Raji (cell line): Measurements from ENCODE around the gene TBC1D4.

Experiments
- POLR2A ChIP-seq: IDR thresholded peaks from 2 replicates; pipeline ENCODE4 v1.6.1; 2011; ENCODE audit warnings: low read depth, low read length, control low read depth; ENCODE audit not compliant: insufficient read depth

TBC1D4 gene

DNA sequence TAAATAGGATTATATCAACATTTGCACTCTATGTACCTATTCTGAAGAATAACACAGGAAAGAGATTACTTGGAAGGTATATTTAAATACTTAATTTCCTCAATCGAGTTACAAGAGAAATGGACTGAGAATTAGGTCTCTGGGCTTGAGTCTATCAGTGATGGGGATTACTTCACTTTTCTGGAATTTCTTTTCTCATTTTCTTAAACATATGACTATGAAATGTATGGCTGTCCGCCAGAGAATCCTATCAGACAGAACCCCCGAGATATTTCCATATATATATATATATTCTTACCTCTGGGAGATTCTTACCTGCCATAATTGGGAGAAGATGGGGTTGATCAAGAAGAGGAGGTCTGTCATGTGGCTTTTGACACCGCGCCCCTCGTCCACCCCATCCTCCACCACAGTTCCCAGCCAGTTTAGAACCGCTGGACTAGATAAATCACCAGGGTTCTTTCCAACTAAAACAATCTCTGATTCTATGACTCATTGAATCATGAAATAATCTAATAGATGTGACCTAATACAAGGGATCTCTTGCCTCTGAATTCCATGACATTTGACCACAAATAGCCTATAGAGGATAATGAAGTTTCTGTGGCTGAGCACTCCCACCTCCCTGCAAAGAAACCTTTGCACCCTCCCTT is 231.3 kb downstream of the TBC1D4 start:
- TF ChIP-seq POLR2A, result no peak

DNA sequence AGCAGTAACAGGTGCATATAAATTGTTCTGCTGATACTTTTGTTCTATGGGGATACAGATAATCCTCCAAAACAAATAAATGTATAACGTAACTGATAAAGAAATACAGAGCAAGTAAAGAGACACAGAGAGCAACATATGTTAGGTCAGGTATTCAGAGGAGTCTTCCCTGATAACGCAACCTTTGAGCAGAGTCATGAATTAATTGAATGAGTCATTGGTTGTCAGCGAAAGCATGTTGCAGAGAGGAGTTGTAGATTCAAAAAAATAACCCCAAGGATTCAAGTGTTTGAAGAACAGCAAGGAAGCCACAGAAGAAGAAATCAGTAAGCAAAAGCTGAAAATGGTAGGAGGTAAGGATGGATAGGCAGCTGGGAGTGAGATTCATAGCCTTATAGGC is 245.2 kb downstream of the TBC1D4 start:
- TF ChIP-seq POLR2A, result no peak
